Lower leg skin (tissue), 4 donors: ENCODE data around the gene IMMP2L. TPM values are rescaled to one million over a fixed set of nuclear protein-coding genes. Genes with fewer than 3 reads are reported as not detected.
"Not testable (repeated sequence)": the region's sequence is repeated elsewhere in the genome, so short reads cannot be mapped to it uniquely, and the experiment has no call there.

Source experiments
- DNase-seq, 2 donors: peaks; one replicate each; pipeline ENCODE4 v3.0.0-alpha.2; 2019; ENCODE audit warnings: low spot score in 2 of 2
- H3K4me3 ChIP-seq: fragments of 200-600 bp; sonication (generic); 2 replicates; pipeline ENCODE4 v1.5.1; 2017; ENCODE audit warnings: mild to moderate bottlenecking, low read depth; ENCODE audit not compliant: poor library complexity, severe bottlenecking
- POLR2A ChIP-seq, 2 donors: fragments of 450-650 bp; IDR thresholded peaks; one replicate each; pipeline ENCODE4 v1.6.1; 2016 to 2017; ENCODE audit warnings: antibody characterized with exemption in 2 of 2, mild to moderate bottlenecking in 1 of 2, moderate library complexity in 1 of 2
- WGBS, 2 donors: methylation state at CpG; one replicate each; pipeline ENCODE4 v1.1.5; 2018; 5-methylcytosine and 5-hydroxymethylcytosine counted together
- intact Hi-C: fragments of 100-400 bp; cut with DNase I; formaldehyde crosslinking; loops from one replicate; pipeline ENCODE4 v1.15.0; 2023; ENCODE audit warnings: low total_unique reads
- total RNA-seq, 4 donors: library from RNA; depleted of rRNA; stranded (reverse); fragments of >200 nt; gene quantifications; one replicate each; pipeline ENCODE4 v1.1.0, GENCODE V29; 2016
- TF ChIP-seq, protein P1 (sequence below), 3 donors: fragments of 450-650 bp; IDR thresholded peaks; one replicate each; pipeline ENCODE4 v1.5.1; 2016; ENCODE audit warnings: antibody characterized with exemption in 3 of 3, mild to moderate bottlenecking in 3 of 3, moderate library complexity in 2 of 3

The IMMP2L gene
- total RNA-seq, 4 donors from 2014 or later = 13.6 to 16.8 (median 16.4) TPM

GRCh38 chr7:110943701-110944345, 618.5 kb downstream of the IMMP2L start:
- TF ChIP-seq, protein P1, sequence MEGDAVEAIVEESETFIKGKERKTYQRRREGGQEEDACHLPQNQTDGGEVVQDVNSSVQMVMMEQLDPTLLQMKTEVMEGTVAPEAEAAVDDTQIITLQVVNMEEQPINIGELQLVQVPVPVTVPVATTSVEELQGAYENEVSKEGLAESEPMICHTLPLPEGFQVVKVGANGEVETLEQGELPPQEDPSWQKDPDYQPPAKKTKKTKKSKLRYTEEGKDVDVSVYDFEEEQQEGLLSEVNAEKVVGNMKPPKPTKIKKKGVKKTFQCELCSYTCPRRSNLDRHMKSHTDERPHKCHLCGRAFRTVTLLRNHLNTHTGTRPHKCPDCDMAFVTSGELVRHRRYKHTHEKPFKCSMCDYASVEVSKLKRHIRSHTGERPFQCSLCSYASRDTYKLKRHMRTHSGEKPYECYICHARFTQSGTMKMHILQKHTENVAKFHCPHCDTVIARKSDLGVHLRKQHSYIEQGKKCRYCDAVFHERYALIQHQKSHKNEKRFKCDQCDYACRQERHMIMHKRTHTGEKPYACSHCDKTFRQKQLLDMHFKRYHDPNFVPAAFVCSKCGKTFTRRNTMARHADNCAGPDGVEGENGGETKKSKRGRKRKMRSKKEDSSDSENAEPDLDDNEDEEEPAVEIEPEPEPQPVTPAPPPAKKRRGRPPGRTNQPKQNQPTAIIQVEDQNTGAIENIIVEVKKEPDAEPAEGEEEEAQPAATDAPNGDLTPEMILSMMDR (IDR thresholded peaks at IDR 0.05) = no peak
- TF ChIP-seq POLR2A (IDR thresholded peaks at IDR 0.05) = no peak
- WGBS, 2 donors = 61 to 62% methylated on average over 4 of the region's 4 CpGs
- DNase-seq = no peak
- intact Hi-C loops = no loop called here
- no peak overlapping the region for H3K4me3 ChIP-seq

GRCh38 chr7:110941385-110941784, 620.9 kb downstream of the IMMP2L start:
- 83% methylated on average over 3 of the region's 3 CpGs for WGBS, 2 donors
- no peak for DNase-seq
- intact Hi-C loops = no loop called here
- TF ChIP-seq, protein P1 (IDR thresholded peaks at IDR 0.05) = no peak
- TF ChIP-seq POLR2A (IDR thresholded peaks at IDR 0.05) = no peak
- no peak overlapping the region for H3K4me3 ChIP-seq

DNA sequence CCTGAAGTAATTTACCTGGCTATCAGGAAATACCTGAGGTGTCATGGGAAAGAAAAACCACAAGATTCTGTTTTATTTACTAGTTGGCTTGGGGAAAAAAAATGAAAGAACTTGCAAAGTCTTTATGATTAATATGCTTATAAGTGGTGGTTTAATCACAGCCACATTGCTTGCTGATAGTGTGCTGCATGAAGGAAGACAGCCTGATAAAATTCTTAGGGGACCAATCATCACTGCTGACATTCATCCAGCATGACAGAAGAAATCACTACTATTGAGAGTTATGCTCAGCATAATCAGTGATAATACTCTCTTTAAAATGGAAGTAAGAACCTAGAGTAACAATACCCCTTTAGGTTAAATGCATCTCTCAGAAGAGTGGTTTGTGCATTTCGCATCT, 621.5 kb downstream of the IMMP2L start:
- WGBS, 2 donors = 96 to 100% methylated on average over 1 of the region's 1 CpG
- no peak for DNase-seq
- H3K4me3 ChIP-seq = no peak overlapping the region
- intact Hi-C loops = no loop called here
- TF ChIP-seq, protein P1 (IDR thresholded peaks at IDR 0.05) = no peak
- no peak for TF ChIP-seq POLR2A (IDR thresholded peaks at IDR 0.05)

DNA sequence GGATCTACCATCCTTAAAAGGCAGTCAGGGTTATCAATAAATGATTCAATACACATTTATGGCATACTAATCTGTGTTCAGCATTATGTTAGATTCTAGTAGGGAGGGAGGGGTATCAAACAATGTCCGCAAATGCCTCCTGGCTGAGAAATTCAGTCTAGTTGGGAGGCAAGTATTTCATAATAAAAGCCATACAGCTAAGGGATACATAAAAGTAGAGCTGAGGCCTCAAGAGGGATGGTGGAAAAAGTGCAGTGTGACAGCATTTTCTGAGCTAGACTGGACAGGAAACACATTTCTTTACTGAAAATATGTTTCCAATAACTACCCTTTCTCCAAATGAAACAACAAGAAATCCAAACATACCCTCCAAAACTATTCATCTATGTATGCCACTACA, 624.1 kb downstream of the IMMP2L start:
- DNase-seq = no peak
- intact Hi-C loops = no loop called here
- 77 to 81% methylated on average over 1 of the region's 1 CpG for WGBS, 2 donors
- TF ChIP-seq POLR2A (IDR thresholded peaks at IDR 0.05) = no peak
- TF ChIP-seq, protein P1 (IDR thresholded peaks at IDR 0.05) = no peak
- H3K4me3 ChIP-seq = no peak overlapping the region

- WGBS, 2 donors = 97% methylated on average over 2 of the region's 2 CpGs
- H3K4me3 ChIP-seq, intact Hi-C loops, DNase-seq: not testable (repeated sequence)
Observed at GRCh38 chr7:110936665-110937064, 625.6 kb downstream of the IMMP2L start.

DNA sequence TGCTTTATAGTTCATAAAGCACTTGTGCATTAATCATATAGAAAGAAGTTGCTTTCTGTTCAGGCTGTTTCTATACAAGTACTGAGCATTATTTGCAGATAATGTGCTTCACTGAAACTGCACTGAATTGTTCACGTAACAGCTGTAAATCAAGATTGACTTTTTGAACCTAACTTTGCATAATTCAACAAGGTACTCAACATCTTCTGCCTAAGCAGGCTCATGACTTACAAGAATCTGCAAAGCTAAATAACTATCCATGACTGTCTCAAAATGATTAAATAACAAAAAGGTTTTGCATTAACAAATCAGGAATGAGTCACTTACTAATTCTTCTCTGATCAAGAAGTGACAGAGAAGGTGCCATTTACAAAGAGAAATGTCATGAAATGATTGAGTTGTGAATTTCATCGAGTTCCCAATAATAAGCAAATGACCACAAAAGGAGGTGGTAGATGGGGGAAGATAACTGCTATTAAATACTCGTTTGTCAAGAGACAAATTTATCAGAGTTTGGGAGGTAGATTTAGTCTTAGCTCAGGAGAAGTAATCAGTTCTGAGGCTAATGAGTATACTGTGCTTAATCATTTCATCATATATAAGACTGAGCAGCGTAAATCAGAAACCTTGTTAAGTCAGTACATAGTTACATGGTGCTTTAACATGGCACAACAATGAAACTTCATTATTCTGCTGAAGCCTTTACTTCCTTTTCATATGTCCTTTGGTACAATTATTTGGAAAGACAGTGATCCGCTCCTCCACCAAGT, 632.6 kb downstream of the IMMP2L start:
- no peak for DNase-seq
- intact Hi-C loops = no loop called here
- WGBS, 2 donors = 65% methylated on average over 5 of the region's 5 CpGs
- TF ChIP-seq, protein P1 (IDR thresholded peaks at IDR 0.05) = no peak
- TF ChIP-seq POLR2A (IDR thresholded peaks at IDR 0.05) = no peak
- no peak overlapping the region for H3K4me3 ChIP-seq
